ENCODE measurements around the gene SMYD3. TPM values are rescaled to one million over a fixed set of nuclear protein-coding genes. Genes with fewer than 3 reads are reported as not detected.

Gene SMYD3
- 23.5 TPM for total RNA-seq

DNA sequence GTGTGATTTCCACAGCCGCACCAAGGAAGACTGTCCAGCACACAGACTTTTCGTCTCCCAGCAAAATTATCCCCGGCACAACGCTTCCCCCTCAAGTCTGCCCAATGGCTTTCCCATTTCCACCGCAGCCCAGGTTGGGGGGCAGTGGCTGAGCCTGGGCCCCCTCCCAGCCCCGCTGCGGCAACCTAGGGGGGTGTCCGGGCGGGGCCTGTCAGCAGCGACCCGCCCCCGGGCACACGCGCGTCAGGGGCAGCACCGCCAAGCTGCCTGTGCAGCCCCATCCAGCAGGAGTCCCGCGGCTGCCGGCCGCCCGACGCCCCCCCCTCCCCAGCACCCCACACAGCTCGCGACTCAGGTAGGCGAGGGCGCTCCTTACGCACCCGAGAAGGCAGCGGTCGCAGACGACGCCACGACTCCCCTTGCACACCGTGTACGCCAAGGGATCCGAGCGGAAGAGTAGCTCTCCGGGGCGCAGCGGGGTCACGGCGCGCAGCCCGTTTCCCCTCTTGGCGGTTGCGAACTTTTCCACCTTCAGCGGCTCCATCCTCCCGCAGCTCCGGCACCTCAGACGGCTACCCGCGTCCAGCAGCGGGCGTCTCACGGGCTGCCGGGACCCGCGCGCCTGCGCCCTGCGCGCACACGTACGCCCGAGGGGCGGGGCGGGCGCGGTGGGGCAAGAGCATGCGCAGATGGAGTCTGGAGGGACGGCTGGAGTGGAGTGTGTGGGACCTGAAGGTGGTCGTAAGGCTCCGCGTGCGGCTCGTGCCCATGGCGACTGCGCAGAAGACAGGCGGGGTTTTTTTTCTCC lies at the start of gene SMYD3:
Gene SMYD3, minus strand, starts transcription at position 606 of the 808 bp plus-strand sequence.
- H3K9me3 ChIP-seq (ENCODE audit: control insufficient read depth in 3 of 3, low read length in 3 of 3), result no peaks in the 10 kb centered on the region
- no peaks in the 10 kb centered on the region for H3K27me3 ChIP-seq (ENCODE audit: control insufficient read depth in 3 of 3, insufficient read depth in 3 of 3, low read length in 3 of 3)
- peak within 1 kb of the TSS; percentile 94 to 96 (median 94) for H3K4me3 ChIP-seq (ENCODE audit: low read length in 3 of 3)
- H3K27ac ChIP-seq (ENCODE audit: low read depth, low read length), result no peak within 1 kb of the TSS
- peaks cover 7 to 11% (median 8%) of the 10 kb centered on the region in 3 donors for H3K4me1 ChIP-seq (ENCODE audit: control insufficient read depth in 3 of 3, insufficient read depth in 3 of 3, low read length in 3 of 3)
- peak within 1 kb of the TSS; percentile 74 to 86 (median 77) for H3K9ac ChIP-seq (ENCODE audit: low read depth in 1 of 3, low read length in 3 of 3)
- no peaks in the 10 kb centered on the region for H3K36me3 ChIP-seq (ENCODE audit: control insufficient read depth in 3 of 3, insufficient read depth in 3 of 3, low read length in 3 of 3)

DNA sequence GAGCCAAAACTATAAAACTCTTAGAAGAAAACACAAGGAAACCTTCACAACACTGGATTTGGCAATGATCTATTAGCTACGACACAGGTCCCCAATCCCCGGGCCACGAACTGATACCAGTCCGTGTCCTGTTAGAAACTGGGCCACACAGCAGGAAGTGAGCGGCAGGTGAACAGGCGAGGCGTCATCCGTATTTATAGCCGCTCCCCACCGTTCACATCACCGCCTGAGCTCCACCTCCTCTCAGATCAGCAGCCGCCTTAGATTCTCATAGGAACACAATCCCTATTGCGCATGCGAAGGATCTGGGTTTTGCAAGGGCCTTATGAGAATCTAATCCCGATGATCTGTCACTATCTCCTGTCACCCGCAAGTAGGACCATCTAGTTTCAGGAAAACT lies 47.1 kb upstream of the SMYD3 start:
- Histone ChIP-seq H3K36me3 (ENCODE audit: control insufficient read depth in 3 of 3, insufficient read depth in 3 of 3, low read length in 3 of 3) (peaks cover 34 to 46% (median 37%) of the 10 kb centered on the region in 3 donors), H3K27ac (ENCODE audit: low read depth, low read length) (no peak overlapping the region), H3K27me3 (ENCODE audit: control insufficient read depth in 3 of 3, insufficient read depth in 3 of 3, low read length in 3 of 3) (no peaks in the 10 kb centered on the region)

DNA sequence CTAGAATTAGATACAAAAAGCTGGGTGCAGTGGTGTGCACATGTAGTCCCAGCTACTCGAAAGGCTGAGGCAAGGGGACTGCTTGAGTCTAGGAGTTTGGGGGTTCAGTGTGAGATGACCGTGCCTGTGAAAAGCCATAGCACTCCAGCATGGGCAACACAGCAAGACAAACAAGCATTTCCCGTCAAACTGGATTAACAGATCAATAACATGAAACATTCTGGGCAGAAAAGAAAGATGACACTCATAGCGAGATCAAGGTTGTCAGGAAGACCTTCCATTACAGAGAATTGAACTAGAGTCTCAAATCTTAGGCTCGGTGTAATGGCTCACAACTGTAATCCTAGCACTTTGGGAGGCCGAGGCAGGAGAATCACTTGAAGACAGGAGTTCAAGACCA lies 45.0 kb upstream of the SMYD3 start:
- Histone ChIP-seq H3K27me3 (ENCODE audit: control insufficient read depth in 3 of 3, insufficient read depth in 3 of 3, low read length in 3 of 3) (no peaks in the 10 kb centered on the region), H3K4me3 (ENCODE audit: low read length in 3 of 3) (no peak overlapping the region), H3K4me1 (ENCODE audit: control insufficient read depth in 3 of 3, insufficient read depth in 3 of 3, low read length in 3 of 3) (no peaks in the 10 kb centered on the region), H3K9me3 (ENCODE audit: control insufficient read depth in 3 of 3, low read length in 3 of 3) (no peaks in the 10 kb centered on the region), H3K36me3 (ENCODE audit: control insufficient read depth in 3 of 3, insufficient read depth in 3 of 3, low read length in 3 of 3) (peaks cover 34 to 55% (median 41%) of the 10 kb centered on the region in 3 donors), H3K9ac (ENCODE audit: low read depth in 1 of 3, low read length in 3 of 3) (no peak overlapping the region), H3K27ac (ENCODE audit: low read depth, low read length) (no peak overlapping the region)

More for the DNA sequence above, 47.1 kb upstream of the SMYD3 start:
- no peaks in the 10 kb centered on the region for H3K9me3 ChIP-seq (ENCODE audit: control insufficient read depth in 3 of 3, low read length in 3 of 3)
- H3K9ac ChIP-seq (ENCODE audit: low read depth in 1 of 3, low read length in 3 of 3), result no peak overlapping the region
- H3K4me3 ChIP-seq (ENCODE audit: low read length in 3 of 3), result no peak overlapping the region
- H3K4me1 ChIP-seq (ENCODE audit: control insufficient read depth in 3 of 3, insufficient read depth in 3 of 3, low read length in 3 of 3), result no peaks in the 10 kb centered on the region

DNA sequence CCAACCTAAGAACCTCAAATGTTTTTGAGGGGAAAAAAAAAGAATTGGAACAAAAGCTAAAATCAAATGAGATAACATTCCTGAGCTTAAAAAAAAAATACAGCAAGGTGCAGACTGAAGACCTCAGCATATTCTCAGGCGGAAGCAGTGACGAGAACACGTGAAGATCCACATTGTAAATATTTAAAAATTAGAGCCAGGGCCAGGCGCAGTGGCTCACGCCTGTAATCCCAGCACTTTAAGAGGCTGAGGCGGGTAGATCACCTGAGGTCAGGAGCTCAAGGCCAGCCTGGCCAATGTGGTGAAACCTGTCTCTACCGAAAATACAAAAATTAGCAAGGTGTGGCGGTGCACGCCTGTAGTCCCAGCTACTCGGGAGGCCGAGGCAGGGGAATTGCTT lies 43.3 kb upstream of the SMYD3 start:
- Histone ChIP-seq H3K36me3 (ENCODE audit: control insufficient read depth in 3 of 3, insufficient read depth in 3 of 3, low read length in 3 of 3) (peaks cover 34 to 43% (median 36%) of the 10 kb centered on the region in 3 donors), H3K27ac (ENCODE audit: low read depth, low read length) (no peak overlapping the region), H3K4me3 (ENCODE audit: low read length in 3 of 3) (no peak overlapping the region), H3K27me3 (ENCODE audit: control insufficient read depth in 3 of 3, insufficient read depth in 3 of 3, low read length in 3 of 3) (no peaks in the 10 kb centered on the region), H3K9me3 (ENCODE audit: control insufficient read depth in 3 of 3, low read length in 3 of 3) (no peaks in the 10 kb centered on the region), H3K4me1 (ENCODE audit: control insufficient read depth in 3 of 3, insufficient read depth in 3 of 3, low read length in 3 of 3) (no peaks in the 10 kb centered on the region), H3K9ac (ENCODE audit: low read depth in 1 of 3, low read length in 3 of 3) (no peak overlapping the region)

DNA sequence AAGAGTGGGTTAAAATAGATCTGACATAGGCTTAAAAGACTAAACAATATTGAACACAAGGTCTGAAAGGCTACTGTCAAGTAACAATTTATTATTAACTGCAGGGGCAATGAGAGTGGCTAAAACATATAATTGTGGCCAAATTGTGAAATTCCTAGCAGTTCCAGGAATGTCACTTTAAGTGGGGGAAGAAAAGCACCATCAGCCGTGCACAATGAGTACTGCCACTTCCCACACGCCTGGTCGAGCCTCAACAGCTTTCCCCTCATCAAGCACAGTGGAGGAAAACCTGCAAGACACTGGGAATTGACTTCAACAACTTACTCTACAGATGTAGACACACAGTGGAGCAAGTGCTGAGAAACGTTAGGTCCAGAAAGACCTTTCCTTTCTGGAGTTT lies 42.6 kb upstream of the SMYD3 start:
- H3K27ac ChIP-seq (ENCODE audit: low read depth, low read length), result no peak overlapping the region
- no peak overlapping the region for H3K9ac ChIP-seq (ENCODE audit: low read depth in 1 of 3, low read length in 3 of 3)
- peaks cover 33 to 38% (median 37%) of the 10 kb centered on the region in 3 donors for H3K36me3 ChIP-seq (ENCODE audit: control insufficient read depth in 3 of 3, insufficient read depth in 3 of 3, low read length in 3 of 3)
- H3K4me1 ChIP-seq (ENCODE audit: control insufficient read depth in 3 of 3, insufficient read depth in 3 of 3, low read length in 3 of 3), result no peaks in the 10 kb centered on the region
- H3K4me3 ChIP-seq (ENCODE audit: low read length in 3 of 3), result no peak overlapping the region
- H3K27me3 ChIP-seq (ENCODE audit: control insufficient read depth in 3 of 3, insufficient read depth in 3 of 3, low read length in 3 of 3), result no peaks in the 10 kb centered on the region
- H3K9me3 ChIP-seq (ENCODE audit: control insufficient read depth in 3 of 3, low read length in 3 of 3), result no peaks in the 10 kb centered on the region

DNA sequence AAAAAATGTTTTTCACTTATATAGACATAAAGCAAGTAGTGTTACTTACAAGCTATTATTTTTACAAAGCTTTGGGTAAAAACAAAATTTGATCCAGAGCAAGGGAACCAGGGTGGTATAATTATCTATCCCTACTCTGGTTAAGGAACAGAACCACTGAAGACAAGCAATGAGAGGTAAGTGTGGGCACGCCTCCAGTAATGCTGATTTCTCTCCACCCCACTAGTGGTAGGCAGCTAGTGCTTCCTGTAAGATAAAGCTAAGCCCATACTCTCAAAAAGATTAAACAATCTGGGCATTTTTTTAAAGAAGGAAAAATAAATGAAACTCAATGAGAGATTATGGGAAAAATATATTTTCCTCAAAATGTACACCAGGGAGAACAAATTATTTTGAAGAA lies 36.9 kb upstream of the SMYD3 start:
- Histone ChIP-seq H3K27me3 (ENCODE audit: control insufficient read depth in 3 of 3, insufficient read depth in 3 of 3, low read length in 3 of 3) (no peaks in the 10 kb centered on the region), H3K9ac (ENCODE audit: low read depth in 1 of 3, low read length in 3 of 3) (no peak overlapping the region), H3K4me1 (ENCODE audit: control insufficient read depth in 3 of 3, insufficient read depth in 3 of 3, low read length in 3 of 3) (no peaks in the 10 kb centered on the region), H3K9me3 (ENCODE audit: control insufficient read depth in 3 of 3, low read length in 3 of 3) (no peaks in the 10 kb centered on the region), H3K36me3 (ENCODE audit: control insufficient read depth in 3 of 3, insufficient read depth in 3 of 3, low read length in 3 of 3) (peaks cover 15 to 50% (median 45%) of the 10 kb centered on the region in 3 donors), H3K4me3 (ENCODE audit: low read length in 3 of 3) (no peak overlapping the region), H3K27ac (ENCODE audit: low read depth, low read length) (no peak overlapping the region)

DNA sequence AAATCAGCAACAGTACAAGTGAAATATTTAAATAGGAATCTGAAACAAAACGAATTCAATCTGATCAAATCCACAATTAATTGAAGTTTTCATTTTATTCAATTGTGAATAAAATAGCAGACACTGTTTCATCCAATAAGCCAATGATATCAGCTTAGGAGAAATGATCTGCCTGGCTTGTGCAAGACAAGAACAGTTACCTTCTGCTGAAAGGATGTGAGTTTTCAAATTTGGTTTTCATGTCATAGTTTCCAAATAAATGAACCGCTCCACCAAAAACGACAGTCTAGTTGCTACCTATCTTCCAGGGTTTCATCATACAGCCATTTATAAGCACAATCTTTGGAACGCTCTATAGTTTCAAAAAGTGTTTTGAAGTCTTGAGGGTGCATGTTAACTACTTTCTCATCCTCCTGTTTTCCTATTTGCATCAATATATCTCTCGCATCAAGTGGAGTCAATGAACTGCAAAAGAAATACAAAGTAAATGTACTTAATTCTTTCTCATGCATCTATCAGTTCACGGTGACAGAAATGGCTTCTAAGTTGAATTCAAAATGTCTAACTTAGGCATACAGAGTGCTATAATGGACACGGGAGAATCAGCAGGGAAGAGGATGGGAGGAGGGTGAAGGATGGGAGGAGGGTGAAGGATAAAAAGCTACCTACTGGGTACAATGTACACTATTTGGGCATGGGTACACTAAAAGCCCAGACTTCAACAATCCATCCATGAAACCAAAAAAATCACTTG lies 33.8 kb upstream of the SMYD3 start:
- Histone ChIP-seq H3K27ac (ENCODE audit: low read depth, low read length) (no peak overlapping the region), H3K9ac (ENCODE audit: low read depth in 1 of 3, low read length in 3 of 3) (no peak overlapping the region), H3K9me3 (ENCODE audit: control insufficient read depth in 3 of 3, low read length in 3 of 3) (no peaks in the 10 kb centered on the region), H3K27me3 (ENCODE audit: control insufficient read depth in 3 of 3, insufficient read depth in 3 of 3, low read length in 3 of 3) (no peaks in the 10 kb centered on the region), H3K36me3 (ENCODE audit: control insufficient read depth in 3 of 3, insufficient read depth in 3 of 3, low read length in 3 of 3) (peaks cover 13 to 47% (median 41%) of the 10 kb centered on the region in 3 donors), H3K4me3 (ENCODE audit: low read length in 3 of 3) (no peak overlapping the region), H3K4me1 (ENCODE audit: control insufficient read depth in 3 of 3, insufficient read depth in 3 of 3, low read length in 3 of 3) (no peaks in the 10 kb centered on the region)

DNA sequence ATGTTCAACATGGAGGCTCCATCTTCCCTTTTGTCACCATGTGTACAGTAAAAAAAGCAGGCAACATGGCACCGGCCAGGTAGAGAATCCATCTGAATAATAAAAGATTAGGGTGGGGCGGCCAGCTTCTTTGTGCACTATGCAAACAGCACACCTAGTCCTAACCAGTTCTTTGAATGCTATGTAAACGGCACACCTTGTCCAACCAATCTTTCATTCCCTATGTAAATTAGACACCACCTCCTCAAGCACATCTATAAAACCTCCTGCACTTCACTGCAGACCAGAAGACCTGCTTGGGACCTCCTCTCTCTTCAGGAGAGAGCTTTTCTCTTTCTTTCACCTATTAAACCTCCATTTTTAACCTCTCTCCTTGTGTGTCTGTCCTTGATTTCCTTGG lies 30.8 kb upstream of the SMYD3 start:
- no peaks in the 10 kb centered on the region for H3K4me1 ChIP-seq (ENCODE audit: control insufficient read depth in 3 of 3, insufficient read depth in 3 of 3, low read length in 3 of 3)

DNA sequence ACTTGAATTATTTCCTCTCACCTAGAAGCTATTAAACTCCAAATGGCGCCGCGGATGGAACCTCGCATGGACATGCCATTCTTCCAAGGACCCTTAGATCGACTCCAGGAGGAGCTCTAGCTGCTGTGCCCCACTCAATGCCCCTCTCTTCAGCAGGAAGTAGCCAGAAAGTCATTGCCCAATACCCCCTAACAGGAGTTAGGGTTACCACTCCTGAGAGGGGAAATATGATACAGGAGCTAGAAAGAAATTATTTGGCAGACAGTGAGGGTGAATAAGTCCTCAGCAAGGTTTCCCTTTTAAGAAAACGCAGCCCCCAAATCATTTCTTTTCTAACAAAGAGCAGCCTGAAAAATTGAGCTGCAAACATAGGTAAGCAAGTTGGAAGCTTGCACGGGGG lies 30.4 kb upstream of the SMYD3 start:
- Histone ChIP-seq H3K9me3 (ENCODE audit: control insufficient read depth in 3 of 3, low read length in 3 of 3) (no peaks in the 10 kb centered on the region), H3K27me3 (ENCODE audit: control insufficient read depth in 3 of 3, insufficient read depth in 3 of 3, low read length in 3 of 3) (no peaks in the 10 kb centered on the region), H3K27ac (ENCODE audit: low read depth, low read length) (no peak overlapping the region), H3K9ac (ENCODE audit: low read depth in 1 of 3, low read length in 3 of 3) (no peak overlapping the region), H3K4me1 (ENCODE audit: control insufficient read depth in 3 of 3, insufficient read depth in 3 of 3, low read length in 3 of 3) (no peaks in the 10 kb centered on the region), H3K36me3 (ENCODE audit: control insufficient read depth in 3 of 3, insufficient read depth in 3 of 3, low read length in 3 of 3) (peaks cover 3 to 23% (median 19%) of the 10 kb centered on the region in 3 donors), H3K4me3 (ENCODE audit: low read length in 3 of 3) (no peak overlapping the region)

More for the DNA sequence above, 30.8 kb upstream of the SMYD3 start:
- no peak overlapping the region for H3K9ac ChIP-seq (ENCODE audit: low read depth in 1 of 3, low read length in 3 of 3)
- H3K27me3 ChIP-seq (ENCODE audit: control insufficient read depth in 3 of 3, insufficient read depth in 3 of 3, low read length in 3 of 3), result no peaks in the 10 kb centered on the region
- peaks cover 4 to 25% (median 23%) of the 10 kb centered on the region in 3 donors for H3K36me3 ChIP-seq (ENCODE audit: control insufficient read depth in 3 of 3, insufficient read depth in 3 of 3, low read length in 3 of 3)
- H3K4me3 ChIP-seq (ENCODE audit: low read length in 3 of 3), result no peak overlapping the region
- no peaks in the 10 kb centered on the region for H3K9me3 ChIP-seq (ENCODE audit: control insufficient read depth in 3 of 3, low read length in 3 of 3)
- H3K27ac ChIP-seq (ENCODE audit: low read depth, low read length), result no peak overlapping the region

DNA sequence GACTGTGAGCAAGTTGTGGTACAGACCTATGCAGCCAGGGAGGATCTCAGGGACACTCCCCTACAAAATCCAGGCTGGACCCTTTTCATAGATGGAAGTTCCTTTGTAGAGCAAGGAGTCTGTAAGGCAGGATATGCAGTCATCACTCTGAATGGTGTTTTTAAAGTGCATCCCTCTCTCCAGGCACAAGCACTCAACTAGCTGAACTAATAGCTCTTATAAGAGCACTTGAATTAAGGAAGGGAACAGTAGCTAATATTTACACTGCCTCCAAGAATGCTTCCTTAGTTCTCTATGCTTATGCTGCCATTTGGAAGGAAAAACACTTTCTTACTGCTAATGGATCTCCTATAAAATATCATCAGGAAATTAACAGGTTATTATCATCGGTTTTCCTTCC lies 27.0 kb upstream of the SMYD3 start:
- H3K4me1 ChIP-seq (ENCODE audit: control insufficient read depth in 3 of 3, insufficient read depth in 3 of 3, low read length in 3 of 3), result no peaks in the 10 kb centered on the region
- peaks cover 0 to 6% (median 0%) of the 10 kb centered on the region in 3 donors for H3K36me3 ChIP-seq (ENCODE audit: control insufficient read depth in 3 of 3, insufficient read depth in 3 of 3, low read length in 3 of 3)
- H3K4me3 ChIP-seq (ENCODE audit: low read length in 3 of 3), result no peak overlapping the region
- H3K9me3 ChIP-seq (ENCODE audit: control insufficient read depth in 3 of 3, low read length in 3 of 3), result peaks cover 0 to 3% (median 2%) of the 10 kb centered on the region in 3 donors
- H3K9ac ChIP-seq (ENCODE audit: low read depth in 1 of 3, low read length in 3 of 3), result no peak overlapping the region
- H3K27me3 ChIP-seq (ENCODE audit: control insufficient read depth in 3 of 3, insufficient read depth in 3 of 3, low read length in 3 of 3), result no peaks in the 10 kb centered on the region
- H3K27ac ChIP-seq (ENCODE audit: low read depth, low read length), result no peak overlapping the region

Data from skeletal muscle tissue (tissue), 4 donors.